GM13977 (cell line): ENCODE results near the gene ACTMAP.

Experiments used
- DNase-seq: peaks from one replicate; pipeline ENCODE4 v3.0.0; 2012; ENCODE audit warnings: low spot score
- in situ Hi-C: fragments of 300-500 bp; cut with MboI; formaldehyde crosslinking; loops from one replicate; pipeline ENCODE4 v1.12.0; 2022; ENCODE audit warnings: low sequenced_read_pairs, low pct_unique_long_range_greater_than_20kb, mixed read lengths, inconsistent platforms; ENCODE audit not compliant: unreplicated experiment
- TF ChIP-seq, protein P1 (sequence below): IDR thresholded peaks from 2 replicates; pipeline ENCODE4 v1.5.1; 2012; ENCODE audit warnings: mild to moderate bottlenecking, control low read depth; ENCODE audit not compliant: insufficient read depth; ENCODE audit errors: extremely low read depth, missing control alignments

ACTMAP gene

DNA sequence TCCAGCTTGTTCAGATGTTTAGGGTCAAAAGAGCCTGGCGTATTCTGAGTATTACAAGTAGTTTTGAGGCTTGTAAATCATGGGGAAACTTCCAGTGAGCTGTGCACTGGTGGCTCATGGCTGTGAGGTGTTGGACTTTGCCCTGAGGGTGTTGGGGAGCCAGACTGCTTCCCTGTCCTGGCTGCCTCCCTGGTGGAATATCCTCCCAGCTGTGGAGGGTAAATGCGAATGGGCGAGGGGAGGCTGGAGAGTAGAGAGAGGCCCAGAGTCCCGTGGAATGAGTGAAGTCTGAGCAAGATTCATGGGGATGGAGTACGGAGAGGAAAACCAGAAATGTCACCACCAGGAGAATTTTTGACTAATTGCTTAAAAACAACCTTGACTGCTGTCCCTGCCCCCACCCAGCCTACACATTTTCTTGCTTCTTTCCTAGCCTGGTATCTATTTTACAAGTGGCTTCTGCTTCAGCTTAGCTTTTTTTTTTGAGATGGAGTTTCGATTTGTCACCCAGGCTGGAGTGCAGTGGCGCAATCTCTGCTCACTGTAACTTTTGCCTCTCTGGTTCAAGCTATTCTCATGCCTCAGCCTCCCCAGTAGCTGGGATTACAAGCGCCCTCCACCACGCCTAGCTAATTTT, 4.5 kb upstream of the ACTMAP start:
- DNase-seq, result no peak
- TF ChIP-seq, protein P1, sequence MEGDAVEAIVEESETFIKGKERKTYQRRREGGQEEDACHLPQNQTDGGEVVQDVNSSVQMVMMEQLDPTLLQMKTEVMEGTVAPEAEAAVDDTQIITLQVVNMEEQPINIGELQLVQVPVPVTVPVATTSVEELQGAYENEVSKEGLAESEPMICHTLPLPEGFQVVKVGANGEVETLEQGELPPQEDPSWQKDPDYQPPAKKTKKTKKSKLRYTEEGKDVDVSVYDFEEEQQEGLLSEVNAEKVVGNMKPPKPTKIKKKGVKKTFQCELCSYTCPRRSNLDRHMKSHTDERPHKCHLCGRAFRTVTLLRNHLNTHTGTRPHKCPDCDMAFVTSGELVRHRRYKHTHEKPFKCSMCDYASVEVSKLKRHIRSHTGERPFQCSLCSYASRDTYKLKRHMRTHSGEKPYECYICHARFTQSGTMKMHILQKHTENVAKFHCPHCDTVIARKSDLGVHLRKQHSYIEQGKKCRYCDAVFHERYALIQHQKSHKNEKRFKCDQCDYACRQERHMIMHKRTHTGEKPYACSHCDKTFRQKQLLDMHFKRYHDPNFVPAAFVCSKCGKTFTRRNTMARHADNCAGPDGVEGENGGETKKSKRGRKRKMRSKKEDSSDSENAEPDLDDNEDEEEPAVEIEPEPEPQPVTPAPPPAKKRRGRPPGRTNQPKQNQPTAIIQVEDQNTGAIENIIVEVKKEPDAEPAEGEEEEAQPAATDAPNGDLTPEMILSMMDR, result no peak
- in situ Hi-C loops, result no loop called here

DNA sequence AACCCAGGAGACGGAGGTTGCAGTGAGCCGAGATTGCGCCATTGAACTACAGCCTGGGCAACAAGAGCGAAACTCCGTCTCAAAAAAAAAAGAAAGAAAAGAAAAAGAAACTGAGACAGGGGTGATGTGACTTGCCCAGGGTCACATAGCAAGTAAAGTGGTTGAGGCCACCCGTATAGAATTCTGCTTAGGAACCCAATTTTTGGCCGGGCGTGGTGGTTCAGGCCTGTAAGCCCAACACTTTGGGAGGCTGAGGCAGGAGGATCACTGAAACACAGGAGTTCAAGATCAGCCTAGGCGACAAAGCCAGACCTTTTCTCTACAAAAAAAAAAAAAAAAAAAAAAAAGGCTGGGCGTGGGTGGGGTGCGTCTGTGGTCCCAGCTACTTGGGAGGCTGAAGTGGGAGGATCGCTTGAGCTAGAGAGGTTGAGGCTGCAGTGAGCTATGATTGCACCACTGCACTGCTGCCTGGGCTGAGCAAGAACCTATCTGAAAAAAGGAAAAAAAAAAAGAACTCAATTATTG, 2.0 kb upstream of the ACTMAP start:
- TF ChIP-seq, protein P1, result no peak
- DNase-seq, result no peak
- in situ Hi-C loops, result no loop called here

DNA sequence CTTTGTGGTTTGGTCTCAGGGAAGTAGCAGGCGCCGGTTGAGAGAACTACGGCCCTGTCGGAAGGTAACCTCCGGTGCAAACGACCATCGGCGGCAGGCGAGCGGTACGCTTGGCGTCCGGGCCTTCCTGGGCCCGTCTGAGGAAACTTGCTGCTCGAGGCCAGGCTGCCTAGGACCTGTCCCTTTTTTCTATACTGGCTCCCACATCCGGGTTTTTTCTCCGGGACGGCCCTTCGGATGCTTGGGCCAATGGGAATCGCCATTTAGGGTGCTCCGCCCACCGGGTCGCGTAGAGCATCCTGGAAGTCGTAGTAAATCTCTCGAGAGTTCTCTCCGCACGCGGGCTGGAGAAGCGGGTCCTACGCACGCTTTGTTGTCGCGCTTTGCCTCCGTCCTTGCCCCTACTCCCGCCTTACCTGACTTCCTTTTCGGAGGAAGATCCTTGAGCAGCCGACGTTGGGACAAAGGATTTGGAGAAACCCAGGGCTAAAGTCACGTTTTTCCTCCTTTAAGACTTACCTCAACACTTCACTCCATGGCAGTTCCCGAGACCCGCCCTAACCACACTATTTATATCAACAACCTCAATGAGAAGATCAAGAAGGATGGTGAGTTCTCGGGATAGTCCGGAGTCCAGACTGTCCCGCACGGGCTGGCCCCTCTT, 729 bp upstream of the ACTMAP start, which contains the start of gene SNRPA:
TSS of gene SNRPA (plus strand) at position 330 of the 664 bp plus-strand sequence. CDS start at position 536, 206 bp downstream.
- peak; percentile 92 for DNase-seq
- TF ChIP-seq, protein P1, result no peak
- in situ Hi-C loops, result no loop called here

DNA sequence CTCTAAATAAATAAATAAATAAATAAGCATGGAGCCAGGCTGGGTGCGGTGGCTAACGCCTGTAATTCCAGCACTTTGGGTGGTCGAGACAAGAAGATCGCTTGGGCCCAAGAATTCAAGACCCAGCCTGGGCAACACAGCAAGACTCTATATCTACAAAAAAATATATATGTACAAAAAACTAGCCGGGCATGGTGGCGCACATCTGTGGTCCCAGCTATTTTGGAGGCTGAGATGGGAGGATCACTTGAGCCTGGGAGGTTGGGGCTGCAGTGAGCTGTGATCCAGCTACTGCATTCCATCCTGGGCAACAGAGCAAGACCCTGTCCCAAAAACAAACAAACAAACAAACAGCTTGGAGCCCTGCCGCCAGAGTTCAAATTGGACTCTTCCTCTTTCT, 2.7 kb downstream of the ACTMAP start:
- DNase-seq, result no peak
- in situ Hi-C loops, result no loop called here
- TF ChIP-seq, protein P1, result no peak

DNA sequence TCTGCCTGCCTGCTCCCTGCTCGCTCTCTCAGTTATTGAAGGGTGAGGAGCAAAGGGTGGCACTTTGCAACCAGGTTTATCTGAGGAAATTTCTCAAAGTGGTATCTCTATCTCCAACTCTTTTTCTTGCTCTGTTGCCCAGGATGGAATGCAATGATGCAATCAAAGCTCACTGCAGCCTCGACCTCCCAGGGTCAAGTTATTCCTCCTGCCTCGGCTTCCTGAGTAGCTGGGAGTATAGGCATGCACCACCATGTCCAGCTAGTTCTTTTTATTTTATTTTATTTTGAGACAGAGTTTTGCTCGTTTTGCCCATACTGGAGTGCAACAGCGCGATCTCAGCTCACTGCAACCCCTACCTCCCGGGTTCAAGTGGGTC, 4.9 kb downstream of the ACTMAP start:
- TF ChIP-seq, protein P1, result no peak
- DNase-seq, result no peak
- in situ Hi-C loops, result no loop called here

DNA sequence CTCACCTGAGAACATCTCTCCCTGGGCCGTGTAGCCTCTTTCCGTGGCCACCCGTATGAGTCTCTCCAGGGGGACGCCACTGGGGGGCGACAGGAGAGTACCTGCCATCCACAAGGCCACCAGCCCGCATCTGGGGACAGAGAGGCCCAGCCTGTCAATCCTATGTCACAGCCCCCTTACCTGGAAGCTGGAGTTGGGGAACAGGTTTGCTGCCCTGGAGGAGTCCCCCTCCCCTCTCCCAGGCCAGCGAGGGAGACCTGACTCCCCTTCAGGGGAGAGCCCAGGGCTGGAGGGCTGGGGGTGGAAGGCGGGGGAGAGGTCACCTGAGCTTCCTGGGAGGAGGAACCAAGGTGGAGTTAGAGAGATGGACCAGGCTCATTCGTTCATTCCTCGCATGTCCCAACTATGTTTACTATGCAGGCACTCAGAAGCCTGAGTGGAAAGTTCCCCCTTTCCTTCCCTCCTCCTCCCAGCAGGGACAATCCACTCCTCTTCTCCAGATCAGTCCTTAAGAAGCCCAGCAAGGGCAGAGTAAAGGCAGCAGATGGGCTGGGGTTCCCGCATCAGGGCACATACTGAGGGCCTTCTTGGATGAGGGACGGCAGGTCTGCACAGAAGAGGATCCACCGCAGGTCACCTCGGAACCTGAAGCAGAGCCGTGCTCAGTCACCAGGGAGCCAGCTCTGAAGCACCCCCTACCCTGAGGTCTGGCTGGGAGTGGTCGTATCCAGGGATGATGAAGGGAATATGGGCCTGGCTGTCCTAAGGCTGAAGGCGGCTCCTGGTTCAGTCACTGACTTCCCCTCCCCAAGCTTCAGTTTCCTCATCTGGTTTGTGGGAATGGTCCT, 5.5 kb downstream of the ACTMAP start:
- in situ Hi-C loops, result no loop called here
- TF ChIP-seq, protein P1, result peak; percentile 44
- no peak for DNase-seq
